HG02938 (cell line): Measurements from ENCODE around the gene ACP2.
"Not testable (repeated sequence)": the region's sequence is repeated elsewhere in the genome, so short reads cannot be mapped to it uniquely, and the experiment has no call there.

ENCODE experiments used
- ATAC-seq: cut with Tn5 transposase; IDR thresholded peaks from one replicate; pipeline ENCODE4 v1.9.1; 2021; ENCODE audit warnings: mild to moderate bottlenecking, moderate library complexity; ENCODE audit not compliant: unreplicated experiment

Gene ACP2

GRCh38 chr11:47208008-47208552 is 40.5 kb downstream of the ACP2 start:
- not testable (repeated sequence) for ATAC-seq

GRCh38 chr11:47207459-47207858 is 41.2 kb downstream of the ACP2 start:
- no peak for ATAC-seq

GRCh38 chr11:47206577-47206976 is 42.0 kb downstream of the ACP2 start:
- not testable (repeated sequence) for ATAC-seq

GRCh38 chr11:47204637-47204989 is 44.0 kb downstream of the ACP2 start:
- ATAC-seq, result no peak

- no peak for ATAC-seq
Measured at GRCh38 chr11:47202576-47202975, 46.0 kb downstream of the ACP2 start.

GRCh38 chr11:47201015-47201414 is 47.6 kb downstream of the ACP2 start:
- ATAC-seq, result no peak

GRCh38 chr11:47198161-47198560 is 50.5 kb downstream of the ACP2 start:
- ATAC-seq, result not testable (repeated sequence)

GRCh38 chr11:47192111-47192510 is 56.5 kb downstream of the ACP2 start:
- no peak for ATAC-seq

GRCh38 chr11:47191137-47191536 is 57.5 kb downstream of the ACP2 start:
- ATAC-seq, result not testable (repeated sequence)
